Upper lobe of right lung (tissue), 1 donor: Measurements from ENCODE around the gene KIAA1755. TPM values are rescaled to one million over a fixed set of nuclear protein-coding genes. Genes with fewer than 3 reads are reported as not detected.
A peak's percentile ranks its signal among the peaks of the same experiment; 100 is the strongest.

Source experiments
- ATAC-seq: fragments of 200-7000 bp; cut with Tn5 transposase; one replicate; pipeline ENCODE4 v1.9.1; 2020; ENCODE audit warnings: mild to moderate bottlenecking, moderate library complexity
- DNase-seq: peaks from one replicate; pipeline ENCODE4 v3.0.0-alpha.2; 2020
- H3K27ac ChIP-seq: fragments of 200-600 bp; one replicate; pipeline ENCODE4 v1.8.0; 2022
- H3K27me3 ChIP-seq: fragments of 200-600 bp; one replicate; pipeline ENCODE4 v1.8.0; 2022; ENCODE audit warnings: mild to moderate bottlenecking
- H3K36me3 ChIP-seq: fragments of 200-600 bp; one replicate; pipeline ENCODE4 v1.8.0; 2022
- H3K4me1 ChIP-seq: fragments of 200-600 bp; one replicate; pipeline ENCODE4 v1.8.0; 2022
- H3K4me3 ChIP-seq: fragments of 200-600 bp; one replicate; pipeline ENCODE4 v1.8.0; 2022; ENCODE audit warnings: mild to moderate bottlenecking
- H3K9me3 ChIP-seq: fragments of 200-600 bp; one replicate; pipeline ENCODE4 v1.8.0; 2022
- CTCF ChIP-seq: fragments of 200-600 bp; IDR thresholded peaks from one replicate; pipeline ENCODE4 v1.8.0; 2022; ENCODE audit warnings: antibody characterized with exemption
- intact Hi-C: fragments of 100-400 bp; cut with DNase I; formaldehyde crosslinking; loops from one replicate; pipeline ENCODE4 v1.11.0; 2022
- total RNA-seq: library from RNA; stranded (reverse); fragmentation: NEBNext Ultra II Directional; extraction: Animal tissue kit (Norgen Biotek cat#: 25700); gene quantifications from one replicate; pipeline ENCODE4 v1.2.1, GENCODE V29; 2021
- donor health status: DM: no; HTN: yes; CAD: no; lungs with severe emphysema.

The KIAA1755 gene
- total RNA-seq, 1 donor from 2014 or later = 2.3 TPM

- DNase-seq (no peak), ATAC-seq (peak; percentile 53)
- Histone ChIP-seq H3K27me3 (no peaks in the 10 kb centered on the region), H3K27ac (no peak overlapping the region), H3K4me3 (no peak overlapping the region), H3K36me3 (no peaks in the 10 kb centered on the region), H3K4me1 (no peaks in the 10 kb centered on the region), H3K9me3 (no peaks in the 10 kb centered on the region)
- intact Hi-C loops = loop anchor here (5.0 kb wide), 1 partner anchor 176 kb away; no protein-coding TSS in a partner anchor
- no peak for TF ChIP-seq CTCF
Measured at GRCh38 chr20:38231531-38232121, 28.9 kb downstream of the KIAA1755 start.

- DNase-seq = no peak
- no peak for ATAC-seq
- H3K9me3 ChIP-seq = no peaks in the 10 kb centered on the region
- intact Hi-C loops = loop anchor here (5.0 kb wide), 1 partner anchor 176 kb away; no protein-coding TSS in a partner anchor
- no peak overlapping the region for H3K27ac ChIP-seq
- H3K4me1 ChIP-seq = no peaks in the 10 kb centered on the region
- H3K4me3 ChIP-seq = no peak overlapping the region
- H3K27me3 ChIP-seq = no peaks in the 10 kb centered on the region
- no peak for TF ChIP-seq CTCF
- H3K36me3 ChIP-seq = no peaks in the 10 kb centered on the region
Measured at GRCh38 chr20:38230957-38231526, 29.5 kb downstream of the KIAA1755 start.

GRCh38 chr20:38230253-38230551 lies 30.3 kb downstream of the KIAA1755 start:
- Histone ChIP-seq H3K27ac (no peak overlapping the region), H3K4me1 (no peaks in the 10 kb centered on the region), H3K36me3 (no peaks in the 10 kb centered on the region), H3K4me3 (no peak overlapping the region), H3K9me3 (no peaks in the 10 kb centered on the region), H3K27me3 (no peaks in the 10 kb centered on the region)
- intact Hi-C loops = loop anchor here (5.0 kb wide), 1 partner anchor 177 kb away; no protein-coding TSS in a partner anchor
- ATAC-seq = no peak
- TF ChIP-seq CTCF = no peak
- DNase-seq = no peak

- Histone ChIP-seq H3K9me3 (no peaks in the 10 kb centered on the region), H3K4me1 (no peaks in the 10 kb centered on the region), H3K27me3 (no peaks in the 10 kb centered on the region), H3K4me3 (no peak overlapping the region), H3K27ac (no peak overlapping the region), H3K36me3 (no peaks in the 10 kb centered on the region)
- peak; percentile 48 for TF ChIP-seq CTCF
- intact Hi-C loops = loop anchor here (5.0 kb wide), 1 partner anchor 178 kb away; no protein-coding TSS in a partner anchor
- ATAC-seq = peak; percentile 31
- no peak for DNase-seq
Measured at GRCh38 chr20:38229376-38230252, 30.9 kb downstream of the KIAA1755 start.

GRCh38 chr20:38228436-38228835 lies 32.1 kb downstream of the KIAA1755 start:
- Histone ChIP-seq H3K27me3 (no peaks in the 10 kb centered on the region), H3K27ac (no peak overlapping the region), H3K4me1 (no peaks in the 10 kb centered on the region), H3K36me3 (no peaks in the 10 kb centered on the region), H3K9me3 (no peaks in the 10 kb centered on the region), H3K4me3 (no peak overlapping the region)
- DNase-seq = no peak
- ATAC-seq = no peak
- intact Hi-C loops = no loop called here
- no peak for TF ChIP-seq CTCF
